Measurements from ENCODE around the gene CCDC12.

CCDC12 gene

GRCh38 chr3:46996689-46997452 is 20.3 kb upstream of the CCDC12 start:
- no peak for DNase-seq (ENCODE audit: low spot score)

GRCh38 chr3:46995901-46996562 is 19.5 kb upstream of the CCDC12 start:
- no peak for DNase-seq (ENCODE audit: low spot score)

GRCh38 chr3:46994801-46995731 is 18.5 kb upstream of the CCDC12 start:
- DNase-seq (ENCODE audit: low spot score): no peak

- no peak for DNase-seq (ENCODE audit: low spot score)
Observed at GRCh38 chr3:46993986-46994385, 17.4 kb upstream of the CCDC12 start.

- DNase-seq (ENCODE audit: low spot score): no peak
Observed at GRCh38 chr3:46993292-46993691, 16.7 kb upstream of the CCDC12 start.

- DNase-seq (ENCODE audit: low spot score): no peak
Observed at GRCh38 chr3:46992231-46992630, 15.7 kb upstream of the CCDC12 start.

- no peak for DNase-seq (ENCODE audit: low spot score)
Observed at GRCh38 chr3:46991406-46992165, 15.0 kb upstream of the CCDC12 start.

GRCh38 chr3:46990573-46991374 is 14.2 kb upstream of the CCDC12 start:
- DNase-seq (ENCODE audit: low spot score): no peak

- DNase-seq (ENCODE audit: low spot score): no peak
Observed at GRCh38 chr3:46989146-46989810, 12.7 kb upstream of the CCDC12 start.

- DNase-seq (ENCODE audit: low spot score): no peak
Observed at GRCh38 chr3:46988616-46989015, 12.1 kb upstream of the CCDC12 start.

- peak; percentile 93 for DNase-seq (ENCODE audit: low spot score)
Observed at GRCh38 chr3:46987743-46988401, 11.3 kb upstream of the CCDC12 start.

GRCh38 chr3:46987319-46987742 is 10.8 kb upstream of the CCDC12 start:
- no peak for DNase-seq (ENCODE audit: low spot score)

- DNase-seq (ENCODE audit: low spot score): no peak
Observed at GRCh38 chr3:46986782-46987310, 10.3 kb upstream of the CCDC12 start.

- DNase-seq (ENCODE audit: low spot score): no peak
Observed at GRCh38 chr3:46986055-46986730, 9.6 kb upstream of the CCDC12 start.

- no peak for DNase-seq (ENCODE audit: low spot score)
Observed at GRCh38 chr3:46985588-46985987, 9.0 kb upstream of the CCDC12 start.

- no peak for DNase-seq (ENCODE audit: low spot score)
Observed at GRCh38 chr3:46984591-46985459, 8.3 kb upstream of the CCDC12 start.

- no peak for DNase-seq (ENCODE audit: low spot score)
Observed at GRCh38 chr3:46982546-46982945, 6.0 kb upstream of the CCDC12 start.

GRCh38 chr3:46981932-46982471 is 5.5 kb upstream of the CCDC12 start:
- DNase-seq (ENCODE audit: low spot score): no peak
